Transverse colon (tissue), 4 donors: ENCODE data around the gene ROMO1. TPM values are rescaled to one million over a fixed set of nuclear protein-coding genes. Genes with fewer than 3 reads are reported as not detected.
A peak's percentile ranks its signal among the peaks of the same experiment; 100 is the strongest.

Source experiments
- DNase-seq: peaks from one replicate; pipeline ENCODE4 v3.0.0-alpha.2; 2019
- H3K27ac ChIP-seq, 4 donors: fragments of 200-600 bp; sonication (generic); 2 replicates each; pipeline ENCODE4 v1.5.1; 2016 to 2018; ENCODE audit warnings: inconsistent platforms in 4 of 4
- H3K27me3 ChIP-seq: fragments of 200-600 bp; sonication (generic); 2 replicates; pipeline ENCODE4 v1.5.1; 2017; ENCODE audit warnings: inconsistent platforms
- H3K36me3 ChIP-seq, 4 donors: fragments of 200-600 bp; sonication (generic); 2 replicates each; pipeline ENCODE4 v1.5.1; 2017 to 2019; ENCODE audit warnings: inconsistent platforms in 4 of 4
- H3K4me1 ChIP-seq, 4 donors: fragments of 200-600 bp; sonication (generic); 2 replicates each; pipeline ENCODE4 v1.5.1; 2017 to 2020; ENCODE audit warnings: inconsistent platforms in 4 of 4
- H3K4me3 ChIP-seq, 4 donors: fragments of 200-600 bp; sonication (generic); 1 replicate in 1 of 4; 2 replicates in 3 of 4; pipeline versions ENCODE4 v1.5.1 to v1.6.1; 2017 to 2019; ENCODE audit warnings: inconsistent platforms in 4 of 4
- H3K9me3 ChIP-seq, 2 donors: fragments of 200-600 bp; sonication (generic); 2 replicates each; pipeline ENCODE4 v1.5.1; 2017 to 2019; ENCODE audit warnings: inconsistent platforms in 2 of 2
- CTCF ChIP-seq, 5 experiments: fragments of 200-600 bp in 3 of 5; fragments of 450-650 bp in 2 of 5; sonication (generic) in 3 of 5; IDR thresholded peaks; 1 replicate in 2 of 5; 2 replicates in 3 of 5; pipeline ENCODE4 v1.5.1; 2016 to 2017; ENCODE audit warnings: antibody characterized with exemption in 5 of 5, inconsistent platforms in 3 of 5, mild to moderate bottlenecking in 2 of 5, moderate library complexity in 1 of 5
- EP300 ChIP-seq: sonication (generic); formaldehyde crosslinking; IDR thresholded peaks from one replicate; pipeline ENCODE4 v1.6.1; 2017; ENCODE audit warnings: antibody characterized with exemption, low read depth
- POLR2A ChIP-seq: fragments of 450-650 bp; IDR thresholded peaks from one replicate; pipeline ENCODE4 v1.6.1; 2016; ENCODE audit warnings: antibody characterized with exemption, mild to moderate bottlenecking, moderate library complexity
- POLR2AphosphoS5 ChIP-seq, 3 donors: sonication (generic); formaldehyde crosslinking; IDR thresholded peaks; one replicate each; pipeline ENCODE4 v1.6.1; 2016; ENCODE audit warnings: antibody characterized with exemption in 3 of 3
- WGBS, 2 donors: methylation state at CpG; one replicate each; pipeline ENCODE4 v1.1.5; 2018; ENCODE audit warnings: low coverage in 1 of 2; 5-methylcytosine and 5-hydroxymethylcytosine counted together
- in situ Hi-C, 4 donors: fragments of 200-750 bp; cut with MboI; loops; one replicate each; pipeline versions ENCODE4 v1.15.0 to v1.15.1; 2017; ENCODE audit warnings: low sequenced_read_pairs in 3 of 4, low pct_ligation_motif_present in 1 of 4, low pct_unique_long_range_greater_than_20kb in 1 of 4
- intact Hi-C: fragments of 100-400 bp; cut with DNase I; formaldehyde crosslinking; loops from one replicate; pipeline ENCODE4 v1.15.1; 2023; ENCODE audit warnings: low total_unique reads
- total RNA-seq, 4 donors: library from RNA; depleted of rRNA; stranded (reverse); fragments of >200 nt; gene quantifications; one replicate each; pipeline ENCODE4 v1.1.0, GENCODE V29; 2016

Gene ROMO1
- total RNA-seq, 4 donors from 2014 or later: 114 to 416 (median 182) TPM

GRCh38 chr20:35660122-35660937 is 38.9 kb upstream of the ROMO1 start:
- peak overlapping the region in 2 of 4 donors; percentile 25 to 95 for H3K27ac ChIP-seq
- 89 to 96% methylated on average over 5 to 10 of the region's 10 CpGs for WGBS, 2 donors
- H3K4me1 ChIP-seq: peaks cover 21 to 79% (median 63%) of the 10 kb centered on the region in 4 donors
- no peaks in the 10 kb centered on the region for H3K27me3 ChIP-seq
- no peak for TF ChIP-seq CTCF (IDR thresholded peaks at IDR 0.05)
- no peak for TF ChIP-seq EP300
- no peaks in the 10 kb centered on the region for H3K36me3 ChIP-seq
- in situ Hi-C loops: no loop called here
- intact Hi-C loops: no loop called here
- DNase-seq: no peak
- H3K9me3 ChIP-seq: no peaks in the 10 kb centered on the region
- no peak overlapping the region for H3K4me3 ChIP-seq

- no peak for DNase-seq
- no peaks in the 10 kb centered on the region for H3K27me3 ChIP-seq
- no peaks in the 10 kb centered on the region for H3K36me3 ChIP-seq
- 62 to 74% methylated on average over 2 of the region's 2 CpGs for WGBS, 2 donors
- H3K27ac ChIP-seq: peak overlapping the region in 2 of 4 donors; percentile 95 to 98
- H3K4me3 ChIP-seq: no peak overlapping the region
- in situ Hi-C loops: no loop called here
- intact Hi-C loops: no loop called here
- no peaks in the 10 kb centered on the region for H3K9me3 ChIP-seq
- TF ChIP-seq POLR2A (no peak), POLR2AphosphoS5 (IDR thresholded peaks at IDR 0.05) (no peak), EP300 (no peak), CTCF (IDR thresholded peaks at IDR 0.05) (no peak)
- H3K4me1 ChIP-seq: peaks cover 21 to 74% (median 63%) of the 10 kb centered on the region in 4 donors
Measured at GRCh38 chr20:35661053-35661452, 38.2 kb upstream of the ROMO1 start.

- Histone ChIP-seq H3K36me3 (no peaks in the 10 kb centered on the region), H3K27me3 (no peaks in the 10 kb centered on the region), H3K4me1 (peaks cover 21 to 65% (median 57%) of the 10 kb centered on the region in 4 donors), H3K4me3 (peak overlapping the region in 1 of 4 donors; percentile 69), H3K9me3 (no peaks in the 10 kb centered on the region), H3K27ac (peak overlapping the region; percentile 24 to 98 (median 96))
- in situ Hi-C loops: no loop called here
- no peak for DNase-seq
- TF ChIP-seq CTCF (IDR thresholded peaks at IDR 0.05): no peak
- TF ChIP-seq EP300: no peak
- no peak for TF ChIP-seq POLR2A
- 38 to 47% methylated on average over 3 of the region's 3 CpGs for WGBS, 2 donors
- intact Hi-C loops: no loop called here
Measured at GRCh38 chr20:35661908-35662307, 37.3 kb upstream of the ROMO1 start.

GRCh38 chr20:35662551-35662950 is 36.7 kb upstream of the ROMO1 start:
- 11 to 12% methylated on average over 2 of the region's 2 CpGs for WGBS, 2 donors
- in situ Hi-C loops (no loop called here), intact Hi-C loops (no loop called here)
- TF ChIP-seq POLR2AphosphoS5 (IDR thresholded peaks at IDR 0.05): no peak
- no peak for TF ChIP-seq CTCF (IDR thresholded peaks at IDR 0.05)
- TF ChIP-seq EP300: no peak
- no peak for TF ChIP-seq POLR2A
- peak overlapping the region in 2 of 4 donors; percentile 69 to 87 for H3K4me3 ChIP-seq
- no peak for DNase-seq
- H3K36me3 ChIP-seq: no peaks in the 10 kb centered on the region
- no peaks in the 10 kb centered on the region for H3K9me3 ChIP-seq
- peaks cover 16 to 59% (median 51%) of the 10 kb centered on the region in 4 donors for H3K4me1 ChIP-seq
- peak overlapping the region; percentile 17 to 98 (median 96) for H3K27ac ChIP-seq
- H3K27me3 ChIP-seq: no peaks in the 10 kb centered on the region
